Common myeloid progenitor, CD34-positive (primary cell): ENCODE results near the gene CNTN4.

ENCODE experiments used
- CTCF ChIA-PET: fragments of 350-600 bp; sonication (Branson Sonifier 250); formaldehyde crosslinking; loops from one replicate; lab custom pipeline; 2021; ENCODE audit warnings: antibody characterized with exemption; lab: Charles Lee
- POLR2A ChIA-PET: fragments of 350-600 bp; sonication (Branson Sonifier 250); formaldehyde crosslinking; loops from one replicate; lab custom pipeline; 2021; ENCODE audit warnings: antibody characterized with exemption; lab: Charles Lee
- DNase-seq, 3 donors: peaks; one replicate each; pipeline versions ENCODE4 v3.0.0 to v3.0.0-alpha.2; 2013
- H3K27ac ChIP-seq, 2 experiments: 1 replicate in 1 of 2; 2 replicates in 1 of 2; pipeline ENCODE4 v1.7.0; 2013; ENCODE audit warnings: inconsistent platforms in 2 of 2, low read length in 2 of 2, mild to moderate bottlenecking in 2 of 2, low read depth in 1 of 2, moderate library complexity in 1 of 2; ENCODE audit not compliant: severe bottlenecking in 2 of 2, insufficient read depth in 1 of 2, poor library complexity in 1 of 2
- H3K27me3 ChIP-seq, 5 experiments: replicated peaks in 2 of 5; 1 replicate in 3 of 5; 2 replicates in 2 of 5; pipeline versions ENCODE4 v1.6.1 to v1.7.0; 2013; ENCODE audit warnings: low read length in 4 of 5, mild to moderate bottlenecking in 2 of 5, moderate library complexity in 2 of 5, inconsistent platforms in 1 of 5; ENCODE audit not compliant: insufficient read depth in 5 of 5, control insufficient read depth in 4 of 5
- H3K36me3 ChIP-seq, 4 experiments: 1 replicate in 2 of 4; 2 replicates in 2 of 4; pipeline versions ENCODE4 v1.6.1 to v1.7.0; 2013; ENCODE audit warnings: low read length in 3 of 4, control low read depth in 1 of 4, mild to moderate bottlenecking in 1 of 4; ENCODE audit not compliant: control insufficient read depth in 4 of 4, insufficient read depth in 4 of 4
- H3K4me1 ChIP-seq, 4 experiments: 1 replicate in 3 of 4; 2 replicates in 1 of 4; pipeline versions ENCODE4 v1.6.1 to v1.7.1; 2013; ENCODE audit warnings: low read length in 3 of 4, mild to moderate bottlenecking in 3 of 4, control low read depth in 1 of 4, inconsistent platforms in 1 of 4, moderate library complexity in 1 of 4; ENCODE audit not compliant: control insufficient read depth in 4 of 4, insufficient read depth in 4 of 4; ENCODE audit errors: control extremely low read depth in 1 of 4
- H3K4me3 ChIP-seq, 7 experiments: 1 replicate in 4 of 7; 2 replicates in 3 of 7; pipeline versions ENCODE4 v1.5.1 to v1.7.0; 2013; ENCODE audit warnings: mild to moderate bottlenecking in 7 of 7, low read length in 6 of 7, moderate library complexity in 6 of 7, inconsistent platforms in 2 of 7, low read depth in 2 of 7, control low read depth in 1 of 7; ENCODE audit not compliant: insufficient read depth in 4 of 7, control insufficient read depth in 1 of 7; ENCODE audit errors: extremely low read depth in 1 of 7
- H3K9me3 ChIP-seq, 5 experiments: 1 replicate in 4 of 5; 2 replicates in 1 of 5; pipeline versions ENCODE4 v1.6.1 to v1.7.1; 2013; ENCODE audit warnings: low read length in 4 of 5, mild to moderate bottlenecking in 2 of 5, inconsistent platforms in 1 of 5, low read depth in 1 of 5, moderate library complexity in 1 of 5; ENCODE audit not compliant: control insufficient read depth in 4 of 5, insufficient read depth in 2 of 5; ENCODE audit errors: control extremely low read depth in 1 of 5
- WGBS: methylation state at CpG from one replicate; pipeline ENCODE4 v1.1.5; 2013; ENCODE audit not compliant: insufficient coverage; 5-methylcytosine and 5-hydroxymethylcytosine counted together

The CNTN4 gene

DNA sequence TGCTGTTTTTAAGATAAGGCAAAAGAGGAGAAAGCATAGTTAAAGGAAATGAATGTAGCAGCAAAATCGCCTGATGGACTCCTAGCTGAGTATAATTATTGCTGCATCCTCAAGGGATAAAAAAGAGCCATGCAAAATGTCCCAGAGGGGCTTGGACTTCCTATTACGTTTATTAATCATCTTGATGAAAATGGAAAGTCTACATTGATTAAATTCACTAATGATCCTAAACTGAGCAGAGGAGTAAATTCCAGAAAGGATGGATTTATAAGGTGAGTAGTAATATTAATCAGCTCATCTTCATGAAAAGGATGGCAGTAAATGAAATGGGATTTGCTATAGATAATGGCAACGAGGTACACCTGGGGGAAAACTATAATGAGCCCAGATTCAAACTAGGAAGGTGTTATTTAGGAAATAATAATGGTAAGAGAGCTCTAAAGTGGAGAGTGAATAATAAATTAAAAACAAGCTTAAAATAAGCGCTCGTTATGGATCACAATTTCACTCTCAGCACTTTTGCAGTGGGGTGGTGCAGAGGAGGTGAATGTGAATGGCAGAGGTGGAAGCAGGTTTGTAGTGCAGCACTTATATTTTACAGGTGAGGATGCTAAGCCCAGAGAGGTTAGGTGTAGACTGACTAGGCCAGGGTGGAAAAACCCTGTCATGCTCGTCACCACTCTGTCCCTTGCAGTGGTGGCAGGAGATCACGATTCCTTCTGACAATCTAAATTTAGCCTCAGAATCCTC, 989.2 kb downstream of the CNTN4 start:
- no peak overlapping the region for H3K27ac ChIP-seq
- H3K9me3 ChIP-seq: no peaks in the 10 kb centered on the region
- H3K4me1 ChIP-seq: peaks cover 0 to 2% (median under 1%) of the 10 kb centered on the region in 4 experiments
- CTCF ChIA-PET: no interaction called here
- no peak overlapping the region for H3K4me3 ChIP-seq
- POLR2A ChIA-PET: no interaction called here
- no peaks in the 10 kb centered on the region for H3K36me3 ChIP-seq
- 87% methylated on average over 3 of the region's 7 CpGs for WGBS
- no peak for DNase-seq
- no peaks in the 10 kb centered on the region for H3K27me3 ChIP-seq

DNA sequence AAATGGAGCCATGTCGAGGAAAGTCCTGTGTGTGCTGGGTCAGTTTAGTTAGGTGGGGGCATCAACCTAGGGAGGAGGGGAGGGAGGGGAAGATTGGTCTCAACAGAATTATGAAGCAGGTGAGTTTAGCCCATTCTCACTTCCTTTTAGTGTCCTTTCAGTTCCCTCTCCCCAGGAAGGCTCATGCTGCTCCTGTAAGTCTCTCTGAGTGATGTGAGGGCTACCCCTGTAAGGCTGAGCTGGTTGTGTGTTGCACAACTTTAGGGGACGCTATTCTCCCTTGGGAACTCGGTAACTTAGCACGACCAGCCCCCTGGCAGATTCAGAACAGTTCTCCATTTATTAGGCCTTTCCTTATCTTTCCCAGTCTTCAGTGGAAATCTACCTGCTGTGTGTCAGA, 990.4 kb downstream of the CNTN4 start:
- Histone ChIP-seq H3K4me1 (peaks cover 0 to 2% (median under 1%) of the 10 kb centered on the region in 4 experiments), H3K9me3 (no peaks in the 10 kb centered on the region), H3K27me3 (no peaks in the 10 kb centered on the region), H3K4me3 (no peak overlapping the region), H3K36me3 (no peaks in the 10 kb centered on the region), H3K27ac (no peak overlapping the region)
- 86% methylated on average over 1 of the region's 4 CpGs for WGBS
- DNase-seq: no peak
- ChIA-PET POLR2A (no interaction called here), CTCF (no interaction called here)

DNA sequence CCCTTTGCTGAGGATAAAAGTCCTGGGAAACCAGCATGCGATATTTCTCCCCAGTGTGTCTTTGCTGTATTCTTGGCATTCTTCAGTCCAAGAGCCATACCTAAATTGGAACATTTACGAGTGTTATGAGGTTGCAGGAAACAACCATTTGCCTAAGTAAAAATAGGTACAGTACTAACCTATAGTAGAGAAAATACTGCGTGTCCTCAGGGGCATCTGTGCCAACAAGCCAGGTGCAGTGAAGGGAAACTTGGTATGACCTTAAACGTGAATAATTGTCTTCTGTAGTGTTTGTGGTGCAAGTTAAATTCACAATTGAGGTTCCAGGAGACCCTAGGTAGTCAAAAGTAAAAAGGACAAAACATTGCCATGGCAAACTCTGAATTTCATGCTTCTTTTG, 999.3 kb downstream of the CNTN4 start:
- Histone ChIP-seq H3K27ac (no peak overlapping the region), H3K4me1 (no peaks in the 10 kb centered on the region), H3K27me3 (no peaks in the 10 kb centered on the region), H3K9me3 (no peaks in the 10 kb centered on the region), H3K36me3 (no peaks in the 10 kb centered on the region), H3K4me3 (no peak overlapping the region)
- CTCF ChIA-PET: no interaction called here
- WGBS: 94% methylated on average over 2 of the region's 4 CpGs
- DNase-seq: no peak
- POLR2A ChIA-PET: no interaction called here

DNA sequence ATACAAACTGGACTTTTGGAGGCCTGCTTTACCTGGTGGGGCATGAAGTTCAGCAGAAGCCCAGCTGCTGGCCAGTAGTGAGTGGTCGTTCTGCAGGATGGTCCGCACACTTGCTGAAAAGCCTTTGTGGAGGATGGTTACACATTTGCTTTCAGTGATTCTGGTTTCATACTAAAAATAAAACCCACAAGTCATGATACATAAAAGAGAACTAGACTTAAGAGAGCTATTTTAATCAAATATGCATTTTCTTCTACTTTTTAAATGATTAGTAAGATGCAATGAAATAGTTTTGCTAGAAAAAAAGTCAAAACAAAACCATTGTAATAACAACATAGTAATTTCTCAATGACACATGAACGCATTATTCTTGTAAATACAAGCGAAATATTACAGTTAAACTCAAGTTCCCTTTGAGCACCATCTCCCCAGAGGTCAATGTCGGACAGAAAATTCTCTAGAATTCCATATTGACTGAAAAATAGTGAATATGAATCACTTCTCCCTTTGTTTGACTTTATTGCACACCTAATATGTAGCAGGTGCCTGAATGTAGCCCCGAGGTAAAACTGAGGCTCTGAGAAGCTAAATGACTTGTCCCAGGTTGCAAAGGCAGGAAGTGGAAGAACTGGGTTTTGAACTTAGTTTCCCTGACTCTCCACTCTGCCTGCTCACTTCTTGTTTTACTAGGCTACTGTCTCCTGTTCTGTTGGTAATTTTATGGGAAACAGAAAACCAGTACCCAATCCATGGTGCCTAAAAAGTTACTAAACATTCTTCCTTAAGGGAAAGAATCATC, 1003.2 kb downstream of the CNTN4 start:
- no CpG with 5 or more reads among the region's 6 CpGs for WGBS
- H3K9me3 ChIP-seq: no peaks in the 10 kb centered on the region
- H3K4me1 ChIP-seq: no peaks in the 10 kb centered on the region
- CTCF ChIA-PET: no interaction called here
- no peak overlapping the region for H3K27ac ChIP-seq
- H3K4me3 ChIP-seq: no peak overlapping the region
- no peak for DNase-seq
- POLR2A ChIA-PET: no interaction called here
- no peaks in the 10 kb centered on the region for H3K36me3 ChIP-seq
- no peaks in the 10 kb centered on the region for H3K27me3 ChIP-seq

DNA sequence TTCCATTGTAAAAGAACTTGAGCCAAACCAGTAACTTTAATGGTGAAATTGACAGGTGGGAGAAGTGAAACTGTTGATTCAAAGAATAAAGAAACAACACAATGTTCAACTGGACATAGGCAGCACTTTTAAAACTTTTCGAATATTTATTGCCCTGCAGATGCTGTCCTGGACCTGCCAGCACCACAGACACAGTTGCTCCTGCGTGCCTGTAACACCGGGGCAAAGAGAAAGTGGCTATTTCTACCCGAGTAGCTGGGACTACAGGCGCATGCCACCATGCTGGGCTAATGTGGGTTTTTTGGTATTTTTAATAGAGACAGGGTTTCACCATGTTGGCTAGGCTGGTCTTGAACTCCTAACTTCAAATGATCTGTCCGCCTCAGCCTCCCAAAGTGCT, 1004.1 kb downstream of the CNTN4 start:
- CTCF ChIA-PET: no interaction called here

DNA sequence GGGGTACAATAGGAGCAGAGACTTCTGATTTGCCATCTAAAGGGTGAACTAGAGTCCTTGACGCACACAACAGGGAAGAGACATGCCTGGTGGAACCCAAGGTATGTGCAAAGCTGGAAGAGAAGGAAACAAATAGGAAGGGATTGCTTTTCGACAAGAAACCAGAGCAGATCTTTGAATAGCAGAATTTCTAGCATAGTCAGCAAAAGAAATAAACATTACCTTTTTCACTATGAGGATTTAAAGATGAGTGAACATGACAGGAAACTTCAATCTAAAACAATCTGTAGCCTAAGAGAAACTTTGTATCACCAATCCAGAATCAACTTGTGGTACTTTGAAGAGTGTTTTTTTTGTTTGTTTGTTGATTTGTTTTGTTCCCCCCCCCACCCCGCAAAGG, 1006.6 kb downstream of the CNTN4 start:
- Histone ChIP-seq H3K4me3 (no peak overlapping the region), H3K4me1 (no peaks in the 10 kb centered on the region), H3K9me3 (no peaks in the 10 kb centered on the region), H3K27me3 (no peaks in the 10 kb centered on the region), H3K36me3 (no peaks in the 10 kb centered on the region), H3K27ac (no peak overlapping the region)
- no peak for DNase-seq
- ChIA-PET CTCF (no interaction called here), POLR2A (interaction anchor here (0.6 kb wide), 1 partner anchor 139 kb away, joined by 3 read pairs; no protein-coding TSS in a partner anchor)
- 100% methylated on average over 1 of the region's 3 CpGs for WGBS

More for the DNA sequence above, 1004.1 kb downstream of the CNTN4 start:
- Histone ChIP-seq H3K9me3 (no peaks in the 10 kb centered on the region), H3K4me3 (no peak overlapping the region), H3K27ac (no peak overlapping the region), H3K36me3 (no peaks in the 10 kb centered on the region), H3K4me1 (no peaks in the 10 kb centered on the region), H3K27me3 (no peaks in the 10 kb centered on the region)
- WGBS: 95% methylated on average over 5 of the region's 6 CpGs
- POLR2A ChIA-PET: no interaction called here
- DNase-seq: no peak

DNA sequence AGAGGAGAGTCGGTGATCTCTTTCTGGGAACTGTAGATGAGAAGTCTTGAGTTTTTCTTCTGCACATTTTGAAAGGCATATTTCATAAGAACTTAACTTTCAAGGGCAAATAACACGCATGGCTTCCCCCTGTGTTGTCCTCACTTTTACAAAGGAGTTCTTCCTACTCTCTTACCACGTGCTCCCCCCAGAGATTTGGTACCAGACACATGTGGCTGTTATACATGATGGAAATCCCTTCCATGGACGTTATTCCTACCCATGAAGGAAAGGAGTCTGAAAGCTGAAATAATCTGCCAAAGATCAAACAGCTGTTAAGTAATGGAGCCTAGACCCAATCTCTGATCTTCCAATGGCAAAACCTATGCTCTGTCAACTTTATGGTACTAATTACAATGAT, 1007.1 kb downstream of the CNTN4 start:
- H3K27me3 ChIP-seq: no peaks in the 10 kb centered on the region
- 89% methylated on average over 3 of the region's 4 CpGs for whole genome bisulfite sequencing
- no peaks in the 10 kb centered on the region for H3K9me3 ChIP-seq
- POLR2A ChIA-PET: interaction anchor here (0.6 kb wide), 1 partner anchor 140 kb away, joined by 3 read pairs; no protein-coding TSS in a partner anchor
- no peak overlapping the region for H3K27ac ChIP-seq
- no peaks in the 10 kb centered on the region for H3K36me3 ChIP-seq
- no peak for DNase-seq
- peaks cover 0 to 2% (median 0%) of the 10 kb centered on the region in 4 experiments for H3K4me1 ChIP-seq
- H3K4me3 ChIP-seq: no peak overlapping the region
- CTCF ChIA-PET: no interaction called here
